ENCODE data around the gene FBXO44.

DNA sequence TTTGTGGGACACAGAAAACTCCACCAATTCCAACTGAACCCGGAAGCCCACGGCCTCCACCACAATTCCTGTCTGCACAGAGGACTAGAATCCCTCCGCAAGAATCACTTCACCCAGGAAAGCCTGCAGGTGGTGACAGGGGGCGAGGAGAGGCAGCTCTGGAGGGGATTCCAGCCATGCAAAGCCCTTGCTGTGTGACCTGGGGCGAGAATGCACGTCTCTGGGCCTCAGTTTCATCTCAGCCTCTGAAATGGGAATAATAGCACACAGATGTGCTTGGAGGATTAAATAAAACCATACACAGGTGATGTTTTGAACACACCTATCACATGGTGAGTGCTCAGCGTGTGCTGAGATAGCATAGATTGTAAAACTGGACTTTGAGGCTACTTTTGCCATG, 14.6 kb upstream of the FBXO44 start:
- TF ChIP-seq POLR2A (IDR thresholded peaks at IDR 0.05; ENCODE audit: low read length), result no peak
- TF ChIP-seq GATA1 (IDR thresholded peaks at IDR 0.05; ENCODE audit: low read depth, low read length), result no peak
